Ovary (tissue), 3 donors: Measurements from ENCODE around the gene TENT5C.

Experiments used
- POLR2A ChIP-seq: fragments of 450-650 bp; IDR thresholded peaks from one replicate; pipeline ENCODE4 v1.6.1; 2017; ENCODE audit warnings: antibody characterized with exemption, mild to moderate bottlenecking, moderate library complexity
- TF ChIP-seq, protein P1 (sequence below), 3 donors: fragments of 450-650 bp in 2 of 3; fragments of 200-600 bp in 1 of 3; IDR thresholded peaks; one replicate each; pipeline versions ENCODE4 v1.5.1 to v1.8.0; 2016 to 2022; ENCODE audit warnings: antibody characterized with exemption in 3 of 3, mild to moderate bottlenecking in 1 of 3
- donor health status: DM: no; HTN: no; CAD: no.

GRCh38 chr1:117575586-117576225, 30.1 kb upstream of the TENT5C start:
- TF ChIP-seq, protein P1, sequence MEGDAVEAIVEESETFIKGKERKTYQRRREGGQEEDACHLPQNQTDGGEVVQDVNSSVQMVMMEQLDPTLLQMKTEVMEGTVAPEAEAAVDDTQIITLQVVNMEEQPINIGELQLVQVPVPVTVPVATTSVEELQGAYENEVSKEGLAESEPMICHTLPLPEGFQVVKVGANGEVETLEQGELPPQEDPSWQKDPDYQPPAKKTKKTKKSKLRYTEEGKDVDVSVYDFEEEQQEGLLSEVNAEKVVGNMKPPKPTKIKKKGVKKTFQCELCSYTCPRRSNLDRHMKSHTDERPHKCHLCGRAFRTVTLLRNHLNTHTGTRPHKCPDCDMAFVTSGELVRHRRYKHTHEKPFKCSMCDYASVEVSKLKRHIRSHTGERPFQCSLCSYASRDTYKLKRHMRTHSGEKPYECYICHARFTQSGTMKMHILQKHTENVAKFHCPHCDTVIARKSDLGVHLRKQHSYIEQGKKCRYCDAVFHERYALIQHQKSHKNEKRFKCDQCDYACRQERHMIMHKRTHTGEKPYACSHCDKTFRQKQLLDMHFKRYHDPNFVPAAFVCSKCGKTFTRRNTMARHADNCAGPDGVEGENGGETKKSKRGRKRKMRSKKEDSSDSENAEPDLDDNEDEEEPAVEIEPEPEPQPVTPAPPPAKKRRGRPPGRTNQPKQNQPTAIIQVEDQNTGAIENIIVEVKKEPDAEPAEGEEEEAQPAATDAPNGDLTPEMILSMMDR (IDR thresholded peaks at IDR 0.05): no peak
- TF ChIP-seq POLR2A: no peak
